Fibroblast of lung (primary cell): ENCODE measurements around the gene KRT75. TPM values are rescaled to one million over a fixed set of nuclear protein-coding genes. Genes with fewer than 3 reads are reported as not detected.

Experiments used
- DNase-seq, 2 donors: peaks; one replicate each; pipeline versions ENCODE4 v3.0.0 to v3.0.0-alpha.2; 2010; ENCODE audit warnings: low read depth in 2 of 2
- H2AFZ ChIP-seq: 2 replicates; pipeline ENCODE4 v1.5.1; 2012; ENCODE audit warnings: low read length, control low read depth, inconsistent platforms
- H3K27ac ChIP-seq: 2 replicates; pipeline ENCODE4 v1.5.1; 2011; ENCODE audit warnings: low read length, control low read depth; ENCODE audit not compliant: insufficient read depth
- H3K27me3 ChIP-seq: 2 replicates; pipeline ENCODE4 v1.5.1; 2011; ENCODE audit warnings: mild to moderate bottlenecking, low read length; ENCODE audit not compliant: control insufficient read depth, insufficient read depth
- H3K36me3 ChIP-seq: 2 replicates; pipeline ENCODE4 v1.5.1; 2011; ENCODE audit warnings: low read length; ENCODE audit not compliant: control insufficient read depth, insufficient read depth
- H3K4me1 ChIP-seq: 2 replicates; pipeline ENCODE4 v1.5.1; 2011; ENCODE audit warnings: low read length; ENCODE audit not compliant: control insufficient read depth, insufficient read depth; ENCODE audit errors: extremely low read depth
- H3K4me2 ChIP-seq: 2 replicates; pipeline ENCODE4 v1.5.1; 2011; ENCODE audit warnings: low read length, control low read depth; ENCODE audit not compliant: insufficient read depth; ENCODE audit errors: extremely low read depth
- H3K4me3 ChIP-seq, 4 experiments: fragments of 200-600 bp in 1 of 4; sonication (generic) in 1 of 4; replicated peaks in 1 of 4; 2 replicates each; pipeline ENCODE4 v1.5.1; 2011 to 2016; ENCODE audit warnings: low read length in 4 of 4, low read depth in 3 of 4, mild to moderate bottlenecking in 3 of 4, control low read depth in 2 of 4, inconsistent platforms in 1 of 4, mixed read lengths in 1 of 4; ENCODE audit not compliant: insufficient read depth in 1 of 4; ENCODE audit errors: control extremely low read depth in 1 of 4
- H3K79me2 ChIP-seq: 2 replicates; pipeline ENCODE4 v1.5.1; 2012; ENCODE audit warnings: mild to moderate bottlenecking, low read length, inconsistent platforms; ENCODE audit not compliant: control insufficient read depth, insufficient read depth
- H3K9ac ChIP-seq: 2 replicates; pipeline ENCODE4 v1.5.1; 2011; ENCODE audit warnings: mild to moderate bottlenecking, low read length, control low read depth; ENCODE audit not compliant: insufficient read depth
- H3K9me3 ChIP-seq: 2 replicates; pipeline ENCODE4 v1.5.1; 2012; ENCODE audit warnings: low read depth, low read length; ENCODE audit not compliant: control insufficient read depth, insufficient read depth
- H4K20me1 ChIP-seq: 2 replicates; pipeline ENCODE4 v1.5.1; 2011; ENCODE audit warnings: low read length; ENCODE audit not compliant: control insufficient read depth, insufficient read depth; ENCODE audit errors: extremely low read depth
- CTCF ChIP-seq, 2 donors: IDR thresholded peaks in 1 of 2; conservative IDR thresholded peaks in 1 of 2; 1 replicate in 1 of 2; 2 replicates in 1 of 2; pipeline ENCODE4 v1.5.1; 2011 to 2012; ENCODE audit warnings: low read length in 2 of 2, control low read depth in 1 of 2, inconsistent platforms in 1 of 2, low read depth in 1 of 2, mild to moderate bottlenecking in 1 of 2
- EZH2 ChIP-seq: IDR thresholded peaks from 2 replicates; pipeline ENCODE4 v1.5.1; 2012; ENCODE audit warnings: low read length, control low read depth, mild to moderate bottlenecking; ENCODE audit errors: missing control alignments
- polyA plus RNA-seq, 2 donors: library from polyadenylated mRNA; depleted of rRNA in 1 of 2; stranded (reverse) in 1 of 2; unstranded in 1 of 2; fragments of >200 nt; gene quantifications; 2 replicates each; pipeline ENCODE4 v1.2.1, GENCODE V29; 2011 to 2012; ENCODE audit warnings: missing spikeins in 1 of 2
- total RNA-seq: library from RNA; depleted of rRNA; stranded (reverse); fragments of >200 nt; gene quantifications from 2 replicates; pipeline ENCODE4 v1.2.1, GENCODE V29; 2014

KRT75 gene
- total and polyA plus RNA-seq, 2 donors (not counting 1 experiment from before 2014, with no cell fraction given), result not detected

GRCh38 chr12:52415870-52416750 lies 18.1 kb downstream of the KRT75 start:
- Histone ChIP-seq H3K9ac (no peak overlapping the region), H3K36me3 (no peaks in the 10 kb centered on the region), H4K20me1 (no peaks in the 10 kb centered on the region), H3K9me3 (no peaks in the 10 kb centered on the region), H3K4me3 (no peak overlapping the region), H3K4me2 (no peak overlapping the region), H3K27ac (no peak overlapping the region), H3K27me3 (peaks cover 2% of the 10 kb centered on the region), H3K79me2 (no peaks in the 10 kb centered on the region), H2AFZ (no peak overlapping the region), H3K4me1 (peaks cover 4% of the 10 kb centered on the region)
- DNase-seq, result peak; percentile 63 to 93
- TF ChIP-seq EZH2 (no peak), CTCF (conservative IDR thresholded peaks at IDR 0.05 in 1 of 2, IDR thresholded peaks at IDR 0.05 in 1 of 2; ENCODE audit: low read depth in 1 of 2, low read length in 2 of 2) (no peak)

- TF ChIP-seq CTCF (conservative IDR thresholded peaks at IDR 0.05 in 1 of 2, IDR thresholded peaks at IDR 0.05 in 1 of 2; ENCODE audit: low read depth in 1 of 2, low read length in 2 of 2), result no peak
- no peak for TF ChIP-seq EZH2
- no peak overlapping the region for H3K4me3 ChIP-seq
- no peak overlapping the region for H2AFZ ChIP-seq
- H3K9me3 ChIP-seq, result no peaks in the 10 kb centered on the region
- H3K9ac ChIP-seq, result no peak overlapping the region
- no peaks in the 10 kb centered on the region for H3K27me3 ChIP-seq
- no peak overlapping the region for H3K4me2 ChIP-seq
- no peak for DNase-seq
- no peaks in the 10 kb centered on the region for H3K36me3 ChIP-seq
- H4K20me1 ChIP-seq, result no peaks in the 10 kb centered on the region
- no peaks in the 10 kb centered on the region for H3K79me2 ChIP-seq
- H3K27ac ChIP-seq, result no peak overlapping the region
- peaks cover 4% of the 10 kb centered on the region for H3K4me1 ChIP-seq
Measured at GRCh38 chr12:52414936-52415335, 19.2 kb downstream of the KRT75 start.

GRCh38 chr12:52413782-52414345 lies 20.3 kb downstream of the KRT75 start:
- no peaks in the 10 kb centered on the region for H3K36me3 ChIP-seq
- DNase-seq, result no peak
- no peak overlapping the region for H3K4me2 ChIP-seq
- peaks cover 4% of the 10 kb centered on the region for H3K4me1 ChIP-seq
- H3K9ac ChIP-seq, result no peak overlapping the region
- no peaks in the 10 kb centered on the region for H3K79me2 ChIP-seq
- TF ChIP-seq CTCF (conservative IDR thresholded peaks at IDR 0.05 in 1 of 2, IDR thresholded peaks at IDR 0.05 in 1 of 2; ENCODE audit: low read depth in 1 of 2, low read length in 2 of 2), result no peak
- no peak for TF ChIP-seq EZH2
- no peaks in the 10 kb centered on the region for H4K20me1 ChIP-seq
- H3K27me3 ChIP-seq, result no peaks in the 10 kb centered on the region
- no peak overlapping the region for H3K4me3 ChIP-seq
- no peak overlapping the region for H3K27ac ChIP-seq
- H3K9me3 ChIP-seq, result no peaks in the 10 kb centered on the region
- no peak overlapping the region for H2AFZ ChIP-seq
